HG02973 (cell line): ENCODE results near the gene KLF9.

Experiments
- ATAC-seq: cut with Tn5 transposase; IDR thresholded peaks from one replicate; pipeline ENCODE4 v1.9.1; 2021; ENCODE audit warnings: moderate library complexity; ENCODE audit not compliant: unreplicated experiment

The KLF9 gene

DNA sequence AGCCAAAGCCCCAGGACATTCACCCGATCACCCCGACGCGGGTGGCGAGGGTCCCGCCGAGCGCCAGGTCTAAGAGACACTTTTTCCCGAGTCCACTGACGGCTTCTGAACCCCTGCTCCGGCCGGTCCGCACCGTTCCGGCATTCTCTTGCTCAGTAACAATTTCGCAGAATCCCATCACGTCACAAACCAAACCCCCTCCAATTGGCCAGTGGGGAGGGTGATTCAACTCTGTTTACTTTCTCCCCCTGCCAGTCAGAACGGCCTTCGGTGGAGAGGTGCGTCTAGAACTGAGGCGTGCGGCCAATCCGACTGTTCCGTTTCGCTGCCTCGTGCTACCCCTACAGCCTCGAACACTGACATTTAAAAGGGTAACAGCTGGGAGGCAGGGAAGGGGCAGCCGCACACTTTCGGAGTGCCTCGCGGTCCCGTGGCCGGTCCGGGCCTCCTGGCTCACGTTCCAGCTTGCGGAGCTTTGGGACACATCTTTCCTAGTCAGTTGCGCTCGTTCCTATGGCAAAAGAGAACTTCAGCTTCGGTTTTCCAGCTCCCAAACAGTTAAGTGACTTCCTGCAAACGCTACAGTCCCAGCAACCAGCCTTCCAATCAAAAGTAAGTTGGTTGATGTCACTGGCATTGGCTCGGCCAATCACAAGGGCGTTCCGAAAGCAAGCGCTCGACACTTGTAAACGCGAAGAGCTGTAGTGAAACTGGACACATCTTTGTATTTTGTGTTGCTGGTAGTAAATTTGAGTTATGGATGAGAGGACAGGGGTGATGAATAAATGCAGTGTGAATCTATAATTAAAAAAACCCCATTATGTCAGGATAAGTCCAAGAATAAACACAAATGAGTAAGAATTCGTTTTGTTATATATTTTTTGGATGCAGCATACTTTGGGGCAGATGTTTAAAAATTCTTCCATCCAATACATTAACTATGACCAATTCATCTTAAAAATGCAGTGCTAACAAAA lies at the start of gene KLF9:
TSS of gene KLF9 (minus strand) at position 859 of the 977 bp plus-strand sequence. CDS start 1,294 bp downstream, outside the sequence.
- ATAC-seq, result peak; percentile 68

DNA sequence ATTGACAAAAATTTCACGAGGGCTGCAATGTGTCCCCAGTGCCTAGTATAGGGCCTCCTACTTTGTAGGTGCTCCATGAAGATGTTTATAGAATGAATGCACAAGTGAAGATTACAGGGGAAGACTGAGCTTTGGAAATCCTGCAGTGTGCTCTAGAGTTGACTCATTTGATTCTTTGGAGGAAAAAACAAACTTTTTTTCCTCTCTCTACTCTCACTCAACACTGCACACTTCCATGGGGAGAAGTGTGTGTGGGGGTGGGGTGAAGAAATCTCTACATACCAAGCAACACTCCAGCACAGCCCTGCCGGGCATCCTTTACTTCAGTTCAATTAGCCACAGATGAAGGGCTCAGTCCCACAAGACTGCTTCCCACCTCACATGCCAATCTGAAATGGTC lies 49.4 kb upstream of the KLF9 start:
- no peak for ATAC-seq

DNA sequence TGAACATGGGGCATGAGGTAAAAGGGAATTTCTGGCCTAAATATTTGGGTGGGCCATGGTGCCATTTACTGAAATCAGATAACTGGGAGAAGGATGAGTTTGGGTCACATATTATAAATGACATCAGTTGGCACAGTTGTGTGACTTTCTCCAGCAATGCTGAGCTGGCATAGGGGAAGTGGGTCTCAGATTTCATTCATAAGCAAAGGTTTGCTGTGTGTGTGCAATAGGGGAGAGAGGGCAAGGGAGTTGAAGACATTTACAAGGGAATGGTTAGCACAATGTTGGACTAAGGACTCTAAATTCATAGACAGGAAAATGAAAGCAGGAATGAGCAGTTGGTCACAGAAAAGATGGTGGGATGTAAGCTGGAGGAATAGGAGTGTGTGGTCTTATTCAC lies 47.8 kb upstream of the KLF9 start:
- no peak for ATAC-seq

DNA sequence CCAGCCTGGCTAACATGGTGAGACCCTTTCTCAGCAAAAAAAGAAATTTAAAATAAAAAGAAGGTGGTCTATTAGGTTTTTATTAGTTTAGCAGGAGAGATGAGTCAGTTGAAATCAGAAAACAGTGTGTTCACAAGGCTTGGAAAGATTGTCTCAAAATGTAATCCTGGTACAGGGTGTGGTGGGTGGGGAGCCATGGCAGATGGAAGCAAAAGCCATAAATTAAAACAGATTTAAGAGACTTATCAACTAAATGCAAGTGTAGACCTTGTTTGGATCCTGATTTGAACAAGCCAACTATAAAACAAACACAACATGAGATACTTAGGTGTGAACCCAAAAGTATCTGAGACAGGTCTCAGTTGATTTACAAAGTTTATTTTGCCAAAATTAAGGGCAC lies 42.8 kb upstream of the KLF9 start:
- no peak for ATAC-seq

DNA sequence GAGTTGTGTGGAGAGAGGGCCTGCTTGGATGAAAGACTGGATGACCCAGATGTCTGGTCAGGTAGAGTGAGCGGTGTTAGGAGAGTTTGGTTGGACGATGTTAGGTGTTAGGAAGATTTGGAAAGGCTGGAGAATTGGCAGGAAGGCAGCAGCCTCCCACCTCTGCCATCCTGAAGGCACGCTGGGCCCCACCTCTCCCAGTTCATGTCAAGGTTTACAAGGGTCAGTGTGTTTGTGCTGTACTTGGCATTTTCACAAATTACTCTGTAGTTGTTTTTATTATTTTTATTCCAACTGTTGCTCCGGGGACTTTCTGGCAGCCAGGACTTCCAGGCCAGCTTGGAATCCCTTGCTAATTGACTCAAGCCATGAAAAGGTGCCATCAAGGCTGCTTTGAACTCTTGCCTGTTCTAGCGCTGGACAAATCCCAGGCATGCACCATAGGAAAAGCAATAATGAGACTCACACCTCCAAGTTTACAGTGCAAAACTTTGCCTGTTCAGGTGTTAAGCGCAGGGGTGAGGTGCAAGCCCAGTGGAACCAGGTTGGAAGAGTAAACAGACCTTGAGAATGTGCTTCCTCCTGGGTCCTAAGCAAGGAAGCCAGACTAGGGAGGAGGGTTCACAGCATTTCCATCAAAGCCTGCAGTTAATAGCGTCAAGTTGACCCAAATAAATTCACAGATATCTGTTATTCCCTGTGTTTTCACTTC lies 41.7 kb upstream of the KLF9 start:
- no peak for ATAC-seq

DNA sequence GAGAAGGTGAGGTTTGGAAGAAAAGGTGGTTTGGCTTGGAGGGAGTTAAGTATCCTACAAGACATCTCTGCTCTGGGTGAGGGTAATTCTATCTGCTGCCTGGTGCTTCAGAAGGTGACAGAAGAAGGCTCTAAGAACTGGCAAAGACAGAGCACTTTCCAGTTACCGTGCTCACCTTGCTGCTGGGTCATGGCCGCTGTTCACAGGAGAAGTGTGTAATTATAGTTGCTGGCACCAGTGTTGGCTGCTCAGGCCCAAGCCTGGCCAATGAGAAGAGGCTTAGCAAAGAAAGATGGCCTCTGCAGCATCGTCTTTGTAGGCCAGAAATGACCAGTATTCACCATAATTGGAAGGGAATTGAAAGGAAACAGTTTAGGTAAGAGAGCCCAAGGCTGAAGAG lies 37.9 kb upstream of the KLF9 start:
- no peak for ATAC-seq

DNA sequence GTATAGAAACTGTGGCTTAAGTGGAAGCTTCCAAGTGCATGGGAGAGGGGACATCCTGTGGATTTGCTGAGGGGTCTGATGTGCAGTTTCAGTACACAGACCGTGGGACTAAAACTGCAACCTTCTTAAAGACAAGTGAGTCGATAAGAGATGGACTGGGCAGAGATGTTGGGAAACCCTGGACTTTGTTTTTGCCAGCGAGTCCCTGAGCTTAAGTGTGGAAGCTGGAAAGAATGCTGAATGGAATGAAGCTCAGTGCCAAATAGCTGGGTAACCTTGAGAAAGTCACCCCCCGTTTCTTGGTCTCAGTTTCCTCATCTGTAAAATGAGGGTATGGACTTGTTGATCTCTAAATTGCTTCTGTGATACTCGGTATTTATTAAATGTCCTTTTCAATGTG lies 37.3 kb upstream of the KLF9 start:
- ATAC-seq, result no peak

DNA sequence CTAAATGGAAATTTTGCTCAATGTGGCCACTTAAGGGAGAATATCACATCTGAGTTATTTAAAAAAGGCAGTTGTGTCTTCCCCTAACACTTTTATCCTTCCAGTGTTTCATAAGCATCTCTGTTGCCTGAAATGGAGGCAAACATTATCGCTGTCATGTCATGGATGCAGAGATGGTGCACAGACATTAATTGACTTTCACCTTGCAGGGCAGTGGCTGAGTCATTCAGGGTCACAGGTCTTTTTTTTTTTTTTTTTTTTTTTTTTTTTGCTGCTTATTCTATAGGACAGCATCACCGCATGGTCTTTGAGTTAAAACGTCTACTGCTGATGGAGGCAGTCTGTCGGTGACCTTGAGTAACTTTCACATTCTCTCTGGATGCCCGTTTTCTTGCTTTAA lies 36.3 kb upstream of the KLF9 start:
- no peak for ATAC-seq

DNA sequence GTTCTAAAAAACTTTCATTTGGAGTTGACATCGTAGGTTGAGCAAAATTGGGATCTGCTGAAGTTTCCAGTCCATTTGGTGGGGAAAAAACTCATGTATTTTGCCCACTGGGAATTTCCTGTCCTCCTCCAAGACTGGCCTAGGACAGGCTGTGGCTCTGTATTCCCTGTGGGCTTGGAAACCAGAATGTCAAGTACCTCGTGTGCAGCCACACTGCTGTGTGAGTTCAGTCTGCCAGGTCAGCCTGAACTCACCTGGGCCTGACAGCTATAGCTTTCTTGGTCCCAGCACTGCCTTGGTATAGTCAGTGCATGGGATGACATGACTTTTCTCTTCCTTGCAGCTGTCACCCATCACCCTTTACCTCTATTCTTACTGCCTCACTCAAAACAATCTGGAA lies 35.0 kb upstream of the KLF9 start:
- no peak for ATAC-seq

DNA sequence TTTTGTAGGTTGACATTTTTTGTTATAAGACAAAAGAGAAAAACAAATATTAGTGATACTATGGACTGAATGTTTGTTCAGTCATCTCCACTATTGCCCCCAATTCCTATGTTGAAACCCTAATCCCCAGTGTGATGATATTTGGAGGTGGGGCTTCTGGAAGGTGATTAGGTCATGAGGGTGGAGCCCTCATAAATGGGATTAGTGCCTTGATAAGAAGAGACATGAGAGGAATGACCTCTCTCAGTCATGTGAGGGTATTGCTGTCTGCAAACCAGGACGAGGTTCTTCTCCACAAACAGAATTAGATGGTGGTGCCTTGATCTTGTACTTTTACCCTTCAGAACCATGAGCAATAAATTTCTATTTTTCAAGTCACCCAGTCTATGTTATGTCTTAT lies 34.5 kb upstream of the KLF9 start:
- ATAC-seq, result no peak

DNA sequence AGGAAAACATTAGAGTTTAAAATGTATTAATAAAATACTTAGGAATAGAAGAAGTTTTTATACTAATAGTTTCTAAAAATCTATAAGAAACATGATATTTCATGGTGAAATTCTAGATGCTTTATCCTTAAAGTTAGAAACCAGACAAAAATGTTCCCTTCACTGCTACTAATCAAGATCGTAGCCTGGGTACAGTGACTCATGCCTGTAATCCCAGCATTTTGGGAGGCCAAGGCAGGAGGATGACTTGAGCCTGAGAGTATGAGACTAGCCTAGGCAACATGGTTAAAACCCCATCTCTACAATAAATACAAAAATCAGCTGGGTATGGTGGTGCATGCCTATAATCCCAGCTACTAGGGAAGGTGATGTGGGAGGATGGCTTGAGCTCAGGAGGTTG lies 30.4 kb upstream of the KLF9 start:
- ATAC-seq, result no peak

DNA sequence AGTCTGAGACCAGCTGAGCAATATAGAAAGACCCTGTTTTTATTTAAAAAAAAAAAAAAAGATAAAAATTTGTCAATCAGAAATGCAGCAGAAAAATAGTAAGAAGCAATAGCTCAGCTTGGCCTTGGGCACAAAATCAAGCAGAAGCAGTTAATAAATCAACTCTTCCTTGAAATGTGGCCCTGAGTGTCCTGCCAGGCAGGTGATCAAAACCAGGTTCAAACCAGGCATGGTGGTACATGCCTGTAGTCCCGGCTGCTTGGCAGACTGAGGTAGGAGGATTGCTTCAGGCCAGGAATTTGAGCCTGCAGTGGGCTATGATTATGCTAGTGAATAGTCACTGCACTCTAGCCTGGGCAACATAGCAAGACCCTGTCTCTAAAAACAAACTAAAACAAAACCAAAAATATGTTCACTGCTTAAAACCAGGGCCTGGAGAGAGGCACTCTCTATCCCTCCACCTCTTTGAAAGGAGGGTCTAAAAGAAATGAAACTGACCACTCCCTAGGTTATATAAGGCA lies 27.9 kb upstream of the KLF9 start:
- ATAC-seq, result no peak

DNA sequence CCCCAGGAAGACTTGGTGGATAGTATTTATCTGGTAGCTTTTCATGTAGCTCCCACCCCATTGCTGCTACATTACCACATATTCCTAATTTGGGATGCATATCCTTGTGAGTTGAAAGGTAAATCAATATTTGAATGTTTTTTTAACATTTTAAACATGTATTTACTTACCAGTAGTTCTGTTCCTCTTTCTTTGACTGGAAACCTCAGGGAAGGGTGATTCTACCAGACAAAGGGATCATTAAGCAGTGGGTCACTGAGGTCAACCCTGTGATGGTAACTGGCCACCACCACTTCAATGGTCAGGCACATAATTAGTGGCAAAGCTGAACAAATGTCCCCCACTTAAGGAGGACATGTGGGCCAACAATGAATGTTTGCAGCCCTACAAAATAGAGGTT lies 27.2 kb upstream of the KLF9 start:
- ATAC-seq, result no peak

DNA sequence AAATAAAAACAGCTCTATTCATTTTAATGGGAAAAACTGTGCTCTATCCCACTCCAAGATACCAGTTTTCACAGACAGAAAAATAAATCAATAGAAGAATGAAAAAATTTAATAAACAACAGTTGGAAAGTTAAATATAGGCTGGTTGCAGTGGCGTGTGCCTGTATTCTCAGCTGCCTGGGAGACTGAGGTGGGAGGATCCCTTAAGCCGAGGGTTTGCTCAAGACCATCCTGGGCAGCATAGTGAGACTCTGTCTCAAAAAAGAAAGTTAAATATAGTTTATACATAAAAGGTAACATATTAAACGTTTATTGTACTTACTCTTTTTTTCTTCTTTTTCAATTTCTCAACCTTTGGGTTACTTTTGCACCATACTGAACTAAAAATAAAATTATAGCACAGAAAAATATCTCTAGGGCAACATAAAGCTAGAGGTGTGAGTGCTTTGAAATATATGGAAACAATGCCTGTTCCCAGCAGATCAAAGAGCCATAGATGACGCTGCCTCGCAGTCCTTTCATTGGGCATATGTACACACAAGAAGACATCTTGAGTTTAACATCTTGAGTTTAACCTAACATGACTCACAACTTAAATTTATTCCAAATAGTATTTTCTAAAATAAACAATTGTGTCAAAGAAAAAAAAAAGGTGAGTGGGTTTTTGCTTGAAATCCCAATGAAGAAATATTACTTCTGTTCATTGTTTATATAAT lies 25.7 kb upstream of the KLF9 start:
- ATAC-seq, result no peak

DNA sequence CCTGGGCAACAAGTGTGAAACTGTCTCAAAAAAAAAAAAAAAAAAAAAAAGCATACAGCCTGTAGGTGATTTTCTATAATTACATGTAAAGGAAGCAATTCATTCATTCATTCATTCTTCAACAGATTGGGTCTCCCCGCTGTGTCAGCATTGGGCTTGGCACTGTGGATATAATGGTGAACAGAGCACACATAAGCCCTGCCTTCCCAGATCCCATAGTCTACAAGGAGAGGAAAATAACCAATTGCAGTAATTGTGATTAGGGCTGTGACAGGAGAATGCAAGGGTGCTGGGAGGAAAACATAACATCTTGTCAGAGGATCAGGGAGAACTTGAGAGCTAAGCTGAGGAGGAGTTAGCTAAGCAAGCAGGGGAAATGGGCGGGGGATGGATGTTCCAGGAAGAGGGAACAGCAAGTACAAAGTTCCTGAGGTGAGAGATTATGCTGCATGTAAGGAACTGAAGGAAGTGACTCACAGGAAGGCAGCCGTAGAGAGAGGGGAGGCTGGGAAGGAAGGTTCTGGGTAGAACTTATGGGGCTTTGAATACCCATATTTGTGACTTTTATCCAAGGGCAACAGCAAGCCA lies 24.0 kb upstream of the KLF9 start:
- ATAC-seq, result no peak

DNA sequence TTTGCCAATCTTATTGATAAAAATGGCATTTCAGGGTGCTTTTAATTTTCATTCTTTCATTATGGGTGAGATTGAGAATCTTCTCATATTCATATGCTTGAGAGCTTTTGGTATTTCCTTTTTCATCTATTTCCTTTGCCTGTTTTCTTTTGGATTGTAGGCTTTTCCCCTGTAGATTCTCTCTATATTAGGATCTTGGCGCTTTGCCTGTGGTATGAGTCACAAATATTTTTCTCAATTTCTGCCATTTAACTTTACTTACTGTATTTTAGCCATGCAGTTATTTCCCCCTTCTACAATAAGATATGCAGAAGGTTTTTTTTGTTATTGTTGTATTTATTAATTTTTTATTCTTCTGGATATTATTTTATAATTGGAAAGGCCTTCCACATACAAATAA lies 21.5 kb upstream of the KLF9 start:
- no peak for ATAC-seq

DNA sequence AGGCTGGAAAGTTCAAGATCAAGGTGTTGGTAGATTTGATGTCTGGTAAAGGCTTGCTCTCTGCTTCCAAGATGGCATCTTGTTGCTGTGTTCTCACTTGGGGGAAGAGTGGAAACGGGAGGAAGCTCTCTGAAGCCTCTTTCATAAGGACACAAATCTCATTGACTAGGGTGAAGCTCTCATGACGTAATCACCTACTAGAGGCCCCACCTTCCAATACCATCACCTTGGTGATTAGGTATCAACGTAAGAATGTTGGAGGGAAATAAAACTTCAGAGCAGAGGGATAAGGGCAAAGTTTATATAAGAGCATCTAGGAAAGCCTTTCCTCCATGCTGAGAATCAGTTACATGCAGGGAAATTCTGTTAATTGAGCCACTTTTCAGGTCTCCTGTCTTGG lies 15.4 kb upstream of the KLF9 start:
- ATAC-seq, result no peak

DNA sequence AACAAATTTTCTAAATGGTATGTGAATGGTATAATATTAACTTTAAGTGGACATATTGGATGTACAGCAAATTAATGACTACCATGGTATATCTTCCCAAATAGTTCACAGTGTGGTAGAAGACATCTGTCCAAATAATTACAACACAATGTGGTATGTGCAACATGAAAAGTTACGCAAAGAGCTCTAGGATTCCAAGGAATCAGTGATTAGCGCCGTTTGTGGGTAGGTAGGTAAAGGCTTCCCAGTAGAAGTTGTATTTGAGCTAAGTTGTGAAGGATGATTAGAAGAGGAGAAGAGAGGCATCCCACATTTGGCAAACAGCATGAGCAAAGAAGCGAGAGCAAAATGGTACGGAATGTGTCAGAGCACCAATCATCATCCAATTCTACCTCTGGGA lies 14.3 kb upstream of the KLF9 start:
- ATAC-seq, result no peak

DNA sequence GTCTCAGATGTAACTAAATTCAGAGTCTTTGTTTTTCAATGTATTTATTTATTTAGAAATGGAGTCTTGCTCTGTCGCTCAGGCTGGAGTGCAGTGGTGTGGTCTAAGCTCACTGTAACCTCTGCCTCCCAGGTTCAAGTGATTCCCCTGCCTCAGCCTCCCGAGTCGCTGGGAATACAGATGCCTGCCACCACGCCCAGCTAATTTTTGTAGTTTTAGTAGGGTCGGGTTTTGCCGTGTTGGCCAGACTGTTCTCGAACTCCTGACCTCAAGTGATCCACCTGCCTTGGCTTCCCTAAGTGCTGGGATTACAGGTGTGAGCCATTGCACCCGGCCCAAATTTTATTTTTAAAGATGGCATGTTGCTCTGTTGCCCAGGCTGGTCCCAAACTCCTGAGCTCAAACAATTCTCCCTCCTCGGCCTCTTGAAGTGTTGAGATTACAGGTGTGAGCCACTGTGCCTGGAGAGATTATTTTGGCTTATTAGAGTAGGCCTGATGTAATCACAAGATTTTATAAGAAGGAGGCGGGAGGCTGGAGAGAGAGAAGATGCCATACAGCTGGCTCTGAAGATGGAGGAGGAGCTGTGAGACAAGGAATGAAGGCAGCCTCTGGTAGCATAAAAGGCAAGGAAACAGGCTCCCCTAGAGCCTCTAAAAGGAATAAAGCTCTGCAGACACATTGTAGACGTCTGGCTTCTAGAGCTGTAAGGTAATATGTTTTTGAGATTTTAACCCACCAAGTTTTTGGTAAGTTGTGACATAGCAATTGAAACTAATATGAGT lies 12.9 kb upstream of the KLF9 start:
- ATAC-seq, result no peak

DNA sequence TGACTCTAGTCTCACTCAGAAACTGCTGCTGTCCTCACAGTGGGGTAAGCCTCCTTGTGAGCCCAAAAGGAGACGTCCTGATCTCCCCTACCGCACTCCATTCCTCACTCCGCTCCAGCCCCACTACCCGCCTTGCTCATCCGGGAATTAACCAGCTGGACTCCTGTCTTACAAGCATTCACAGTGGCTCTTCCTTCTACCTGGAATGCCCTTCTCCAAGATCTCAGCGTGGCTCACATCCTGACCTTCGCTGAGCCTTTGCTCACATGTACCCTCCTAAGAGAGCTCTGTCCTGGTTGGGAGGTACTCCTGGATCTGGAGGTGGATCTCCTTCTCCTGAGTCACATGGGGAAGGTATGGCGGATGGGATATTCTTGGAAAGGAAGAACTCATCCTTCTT lies 10.7 kb upstream of the KLF9 start:
- no peak for ATAC-seq
